Activated CD8-positive, alpha-beta memory T cell treated with anti-CD3 and anti-CD28 coated beads for 1 hour (primary cell): ENCODE measurements around the gene FAM237A.

Source experiments
- DNase-seq, 2 donors: peaks; one replicate each; pipeline ENCODE4 v3.0.0-alpha.2; 2020; ENCODE audit warnings: low read depth in 1 of 2; ENCODE audit errors: extremely low read depth in 1 of 2

The FAM237A gene

DNA sequence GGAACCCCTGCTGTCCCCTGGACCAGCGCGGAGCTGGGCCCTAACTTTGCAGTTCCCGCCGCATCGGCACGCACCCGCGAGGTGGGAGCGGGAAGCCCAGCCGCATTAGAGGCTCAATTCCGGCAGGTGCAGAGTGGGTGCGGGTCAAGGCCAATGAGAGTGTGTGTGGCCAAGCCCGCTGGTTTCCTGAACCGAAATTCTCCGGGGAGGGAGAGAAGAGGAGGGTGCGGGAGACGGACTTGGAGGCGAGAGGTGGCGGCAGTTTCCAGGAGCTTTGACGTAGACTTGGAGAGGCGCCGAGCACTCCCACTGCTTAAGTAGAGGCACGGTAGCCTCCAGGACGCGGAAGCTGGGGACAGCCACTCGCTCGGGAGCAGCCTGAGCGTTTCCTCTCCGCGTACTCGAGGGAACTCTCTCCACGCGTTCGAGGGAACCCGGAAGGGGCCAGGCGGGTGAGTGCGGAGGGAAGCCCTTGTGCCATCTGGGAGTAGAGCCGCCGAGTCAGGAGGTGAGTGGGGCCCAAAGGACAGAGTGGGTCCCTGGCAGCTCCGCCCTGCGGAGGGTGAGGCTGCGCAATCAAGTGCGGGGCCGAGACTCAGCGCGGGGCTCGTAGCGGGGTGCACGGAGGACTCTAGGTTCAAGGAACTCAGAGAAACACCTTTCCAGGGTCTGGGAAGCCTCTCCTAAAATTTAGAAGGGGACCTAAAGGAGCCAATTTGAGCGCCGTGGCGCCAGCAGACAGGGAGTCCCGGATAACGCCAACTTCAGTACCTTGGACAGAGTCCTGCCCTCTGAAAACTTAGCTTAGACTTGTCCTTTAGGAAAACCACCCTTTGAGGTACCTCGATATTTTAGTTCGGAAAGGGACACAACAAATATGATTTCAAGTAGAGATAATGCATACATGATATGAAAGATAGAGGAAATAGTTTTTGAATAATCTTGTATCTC is at the start of gene FAM237A:
Gene FAM237A, plus strand, starts transcription at position 413 of the 951 bp plus-strand sequence. CDS start 1,750 bp downstream, outside the sequence.
- no peak for DNase-seq

DNA sequence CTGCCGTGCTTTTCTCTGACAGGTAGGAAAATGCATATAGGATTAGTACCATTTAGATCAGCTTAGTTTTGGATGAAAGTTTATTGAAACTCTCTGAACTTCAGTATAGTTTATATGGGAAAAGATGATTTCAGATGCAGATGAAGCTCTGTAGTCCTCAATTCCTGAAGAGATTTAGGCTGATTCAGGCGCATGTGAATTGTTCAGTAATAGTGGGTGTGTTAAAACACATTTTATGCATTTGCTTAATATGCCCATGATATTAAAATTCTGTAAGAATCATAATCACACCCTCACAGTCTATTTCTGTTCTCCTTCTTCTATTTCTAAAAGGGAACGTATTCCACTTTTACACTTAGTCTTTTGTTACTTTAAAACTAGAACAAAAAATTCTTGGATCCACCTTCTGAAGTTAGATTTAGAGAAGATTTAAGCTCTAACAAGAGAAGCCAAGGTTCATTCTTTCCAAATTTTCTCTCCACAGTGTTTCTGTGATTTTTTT is 44.5 kb upstream of the FAM237A start:
- DNase-seq, result no peak

DNA sequence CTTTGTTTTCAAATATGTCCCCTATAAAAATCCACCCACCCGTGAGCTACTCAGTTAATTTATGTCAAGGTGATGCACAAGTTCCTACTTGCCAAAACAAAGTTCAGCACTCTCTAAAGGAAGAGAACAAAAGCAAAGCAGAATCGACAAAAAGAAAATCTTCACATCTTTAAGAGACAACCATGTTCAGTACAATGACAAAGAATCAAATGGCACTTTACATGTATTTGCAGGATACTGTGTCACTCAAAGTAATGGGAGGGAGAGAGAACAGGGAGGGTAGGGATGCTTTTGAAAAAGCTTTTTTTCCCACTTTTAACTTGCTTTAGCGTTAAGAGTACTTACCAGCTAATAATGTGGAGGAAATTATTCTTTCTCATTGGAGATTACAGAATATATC is 39.0 kb upstream of the FAM237A start:
- no peak for DNase-seq

DNA sequence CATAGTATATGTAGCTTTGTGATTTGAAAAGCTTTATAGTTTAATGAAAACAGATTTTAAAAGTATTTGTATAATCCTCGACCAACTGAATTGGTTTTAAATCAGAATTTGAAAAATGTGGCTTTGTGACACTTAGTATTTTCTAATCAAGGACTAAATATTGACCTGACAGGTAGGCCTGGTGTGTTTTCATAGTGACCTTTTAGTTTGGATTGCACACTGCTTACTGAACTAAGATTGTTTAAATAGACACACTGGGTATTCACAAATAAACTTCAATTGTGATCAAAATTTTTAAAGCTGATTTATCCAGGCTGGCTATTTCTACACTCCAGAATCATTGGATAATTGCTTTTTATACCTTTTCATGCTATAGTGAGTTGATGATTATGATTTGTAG is 31.8 kb upstream of the FAM237A start:
- no peak for DNase-seq

DNA sequence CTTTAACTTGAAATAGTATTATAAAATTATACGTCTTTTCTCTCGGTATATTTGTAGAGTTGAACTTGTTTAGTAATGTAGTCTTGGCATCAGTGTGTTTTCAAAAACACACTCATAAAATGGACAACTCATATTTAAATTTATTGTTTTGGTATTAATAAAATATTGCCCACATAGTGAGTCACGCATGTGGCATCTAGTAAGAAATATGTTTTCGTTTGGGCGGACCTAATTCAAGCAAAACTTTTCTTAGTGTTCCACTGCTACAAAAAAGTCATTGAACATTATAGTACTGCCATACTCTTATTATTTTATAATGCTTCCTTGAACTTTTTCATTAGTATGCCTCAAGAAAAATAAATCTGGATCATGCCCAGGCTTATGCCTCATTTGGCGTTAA is 31.1 kb upstream of the FAM237A start:
- DNase-seq, result no peak

DNA sequence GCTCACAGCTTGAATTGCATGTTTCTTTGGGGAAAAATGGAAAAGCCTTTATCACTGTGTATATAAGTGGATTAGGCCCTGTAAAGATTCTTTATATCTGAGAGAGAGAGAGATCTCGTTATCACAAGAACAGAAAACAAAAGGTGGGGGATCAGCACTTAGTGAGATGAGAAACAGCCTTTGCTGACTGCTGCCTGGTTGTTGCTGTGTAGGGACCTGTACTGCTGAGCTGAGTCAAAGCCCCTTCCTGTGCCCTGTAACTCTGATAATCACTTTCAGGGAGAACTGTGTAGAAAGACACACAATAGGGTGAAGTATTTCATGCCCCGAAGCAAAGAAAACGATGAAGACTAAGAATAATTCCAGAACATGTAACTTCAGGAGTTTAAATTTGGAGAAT is 30.6 kb upstream of the FAM237A start:
- no peak for DNase-seq

DNA sequence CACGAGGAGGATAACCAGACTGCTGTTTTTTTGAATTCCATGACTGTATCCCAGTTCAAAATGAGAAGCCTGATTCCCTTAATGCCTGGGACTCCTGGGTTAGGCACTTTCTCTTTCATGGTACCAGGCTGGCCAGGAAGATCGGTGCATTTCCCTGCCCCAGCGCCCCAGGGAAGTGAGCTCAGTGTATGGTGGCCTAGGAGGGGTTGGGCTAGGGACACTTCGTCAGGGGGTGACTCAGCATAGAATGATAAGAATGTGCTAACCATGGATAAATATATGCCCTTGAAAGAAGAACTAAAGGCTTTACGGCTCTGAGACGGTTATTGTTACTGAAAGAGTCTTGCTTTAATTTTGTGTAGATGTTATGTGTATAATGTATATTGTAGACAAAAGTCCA is 27.5 kb upstream of the FAM237A start:
- DNase-seq, result no peak

DNA sequence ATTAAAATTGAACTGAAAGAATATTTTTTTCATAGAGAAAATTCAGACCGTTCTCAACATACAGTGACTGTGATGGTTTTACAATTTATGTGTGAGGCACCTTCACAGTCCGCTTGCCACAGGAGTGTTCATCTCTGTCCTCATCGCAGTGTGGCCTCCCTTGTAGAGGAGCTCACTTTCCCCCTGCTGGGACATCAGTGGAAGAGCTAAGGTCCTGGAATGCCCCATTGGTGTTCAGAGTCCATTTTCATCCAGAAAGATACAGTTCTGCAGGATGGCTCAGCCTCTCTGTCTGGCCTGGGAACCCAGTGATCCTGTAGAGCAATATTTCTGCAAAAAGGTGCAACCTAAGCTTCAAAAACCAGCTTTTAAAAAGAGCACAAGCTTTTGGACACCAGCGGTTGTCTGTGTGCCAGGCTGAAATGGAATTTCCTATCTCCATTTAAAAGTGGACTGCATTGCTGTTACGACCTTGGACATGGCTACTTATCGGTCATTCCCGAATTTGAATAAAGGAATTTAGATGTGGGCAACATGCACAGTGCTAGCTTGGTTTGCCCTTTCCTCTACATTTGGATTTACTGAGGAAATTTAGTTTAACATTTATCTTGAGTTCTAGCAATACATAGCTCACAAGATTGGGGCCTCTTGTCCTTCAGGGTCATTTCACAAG is 26.7 kb upstream of the FAM237A start:
- DNase-seq, result no peak

DNA sequence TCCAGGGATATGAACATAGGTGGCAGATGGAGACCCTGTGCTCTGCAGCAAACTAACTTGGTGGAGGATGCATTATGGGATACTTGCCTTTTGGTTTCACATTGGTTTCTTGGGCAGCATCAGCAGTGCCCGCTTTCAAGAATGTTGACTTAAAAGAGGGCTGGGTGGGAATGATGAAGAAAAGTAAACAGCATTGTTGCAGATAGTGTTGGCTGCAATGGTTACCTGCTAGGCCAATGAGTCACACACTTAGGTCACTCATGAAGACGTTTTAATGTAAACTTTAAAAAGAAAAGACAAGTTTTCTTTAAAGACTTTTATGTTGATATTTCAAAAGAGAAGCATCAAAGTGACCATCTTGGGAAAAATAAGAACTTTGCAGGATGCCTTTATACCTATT is 26.1 kb upstream of the FAM237A start:
- DNase-seq, result no peak

DNA sequence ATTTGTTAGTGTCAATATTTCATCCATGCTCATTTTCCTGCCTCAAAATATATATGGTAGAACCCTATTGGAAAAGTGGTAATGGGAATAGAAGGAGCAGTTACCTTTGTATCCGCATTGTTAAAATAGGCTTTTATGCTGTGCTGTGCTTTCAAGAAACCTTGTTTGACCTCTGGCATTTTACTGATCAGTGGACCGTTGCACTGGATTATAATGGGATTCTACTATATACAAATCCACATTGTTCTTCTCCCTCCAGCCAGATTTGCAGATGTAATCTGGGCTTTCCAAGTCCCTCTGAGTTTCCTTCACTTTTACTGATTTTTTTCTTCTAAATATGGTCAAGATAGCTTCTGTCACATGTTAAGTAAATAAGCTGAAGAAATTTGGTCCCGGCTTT is 23.3 kb upstream of the FAM237A start:
- DNase-seq, result no peak

DNA sequence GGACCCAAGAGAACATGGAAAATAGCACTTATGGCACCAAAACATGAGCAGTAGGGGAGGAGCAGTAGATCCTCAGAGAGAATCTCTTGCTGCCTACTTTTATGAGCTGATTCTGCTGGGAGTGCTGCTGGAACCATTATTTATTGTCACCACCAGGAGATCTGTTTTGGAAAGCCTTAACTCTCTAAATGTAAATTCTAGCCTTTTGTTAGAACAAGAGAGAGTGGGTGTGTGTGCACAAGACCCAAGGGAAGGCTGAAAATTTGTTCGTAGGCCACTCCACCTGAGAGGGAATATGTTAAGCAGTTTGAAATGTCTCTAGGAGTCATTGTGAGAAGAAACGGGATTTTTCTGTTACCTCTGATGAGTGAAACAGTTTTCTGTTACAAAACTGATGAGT is 16.2 kb upstream of the FAM237A start:
- no peak for DNase-seq

DNA sequence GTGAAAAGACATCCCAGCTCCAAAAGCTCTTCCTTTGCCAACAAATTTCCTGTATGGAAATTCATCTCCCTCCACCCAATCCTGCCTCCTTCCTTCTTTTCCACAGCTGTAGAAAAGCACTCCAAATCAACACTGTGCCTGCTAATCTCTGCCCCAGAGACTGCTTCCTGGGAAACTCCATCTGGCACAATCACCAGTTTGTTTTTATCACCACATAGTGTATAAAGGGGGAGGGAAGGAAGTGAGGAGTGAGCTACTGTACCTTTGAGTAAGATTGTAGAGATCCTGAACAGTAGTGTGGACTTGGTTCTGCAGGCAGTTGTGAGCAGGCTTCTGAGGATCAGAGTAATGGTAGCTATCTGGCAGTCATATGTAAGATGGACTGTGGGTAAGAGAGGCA is 14.7 kb upstream of the FAM237A start:
- no peak for DNase-seq

DNA sequence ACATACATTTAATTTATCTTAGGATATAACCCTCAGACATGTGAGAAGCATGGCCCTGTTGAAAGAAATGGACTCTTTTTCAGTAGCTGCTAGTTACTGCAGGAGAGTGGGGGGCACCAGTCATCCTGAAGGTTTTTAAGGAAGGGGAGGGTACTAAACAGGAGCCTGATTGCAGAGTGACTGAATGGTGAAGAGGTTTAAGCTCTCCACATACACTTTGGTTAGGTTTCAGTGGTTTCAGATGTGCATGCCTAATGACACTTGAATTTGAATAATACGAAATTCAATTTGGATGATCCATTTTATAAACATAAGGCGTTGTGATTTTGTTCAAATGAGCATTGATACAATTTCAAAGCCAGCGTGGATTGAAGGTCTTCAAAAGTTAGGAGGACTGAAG is 10.9 kb upstream of the FAM237A start:
- DNase-seq, result no peak

DNA sequence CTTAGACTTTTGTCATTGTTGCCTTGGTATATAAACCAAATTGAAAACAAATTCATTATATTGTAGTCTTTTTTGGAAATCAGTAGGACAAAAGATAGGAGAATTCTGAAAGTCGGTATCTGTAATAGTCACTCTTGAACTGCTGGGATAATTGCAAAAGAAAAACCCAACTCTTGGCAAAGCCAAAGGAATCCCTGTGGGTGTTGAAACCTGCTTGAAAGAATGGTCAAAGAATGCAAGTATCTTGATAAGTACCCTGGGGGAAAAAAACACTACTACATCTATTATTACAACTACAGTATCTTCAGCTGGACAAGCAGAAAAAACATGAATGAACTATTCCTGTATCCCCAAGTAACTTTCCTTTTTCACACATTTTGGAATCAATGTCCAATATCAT is 7.3 kb upstream of the FAM237A start:
- DNase-seq, result no peak

DNA sequence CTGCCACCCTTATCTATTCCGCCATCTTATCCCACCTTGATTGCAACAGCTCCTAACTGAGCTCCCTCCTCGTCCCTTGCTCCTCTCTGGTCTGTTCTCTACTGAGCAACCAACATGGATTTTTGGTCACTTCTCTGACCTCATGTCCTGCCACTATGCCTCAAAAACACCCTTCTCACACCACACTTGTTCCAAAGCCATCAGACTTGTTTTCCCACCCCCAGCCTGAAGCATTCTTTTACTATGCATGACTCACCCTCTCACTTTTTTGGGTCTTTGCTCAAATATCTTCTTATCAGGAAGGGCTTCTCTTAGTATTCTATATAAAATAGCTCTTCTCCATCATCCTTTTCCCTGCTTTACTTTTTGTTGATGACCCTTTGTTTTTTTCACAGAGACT is 2.7 kb upstream of the FAM237A start:
- DNase-seq, result no peak

DNA sequence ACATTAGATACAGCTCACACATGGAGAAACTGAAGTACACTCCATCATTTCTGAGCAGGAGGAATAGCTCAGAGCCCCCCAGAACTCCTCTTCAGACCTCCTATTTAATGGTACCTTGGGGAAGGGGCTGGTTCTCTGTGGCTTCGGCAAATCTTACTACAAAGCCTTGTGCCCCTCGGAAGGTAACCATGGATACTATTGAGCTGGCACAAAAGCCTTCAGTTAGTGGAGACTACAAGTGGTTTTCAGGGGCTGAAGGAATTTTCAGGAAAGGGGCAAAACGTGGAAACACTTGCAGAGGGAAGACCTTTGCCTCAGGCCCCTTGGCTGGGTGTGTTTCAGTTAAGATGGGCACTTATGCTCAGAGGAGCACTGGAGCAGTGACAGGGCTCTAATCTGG is 1.1 kb upstream of the FAM237A start:
- DNase-seq, result no peak

DNA sequence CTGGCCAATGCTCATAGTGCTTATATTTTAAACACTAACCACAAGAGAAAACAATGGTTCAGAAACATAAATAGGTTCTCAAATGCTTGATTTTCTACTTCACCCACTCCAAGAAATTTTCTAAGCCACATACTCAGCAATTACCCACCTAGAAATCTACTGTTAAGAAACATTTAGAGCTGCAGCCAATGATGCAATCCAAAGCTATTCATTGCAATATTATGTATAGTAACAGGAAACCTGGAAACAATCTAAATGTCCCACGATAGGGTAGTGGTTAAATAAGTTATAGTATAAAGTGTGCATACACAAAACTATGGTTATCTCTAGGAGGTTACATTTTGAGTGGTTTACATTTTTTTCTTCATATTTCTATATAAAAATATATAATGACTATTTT is 5.7 kb downstream of the FAM237A start:
- DNase-seq, result no peak

DNA sequence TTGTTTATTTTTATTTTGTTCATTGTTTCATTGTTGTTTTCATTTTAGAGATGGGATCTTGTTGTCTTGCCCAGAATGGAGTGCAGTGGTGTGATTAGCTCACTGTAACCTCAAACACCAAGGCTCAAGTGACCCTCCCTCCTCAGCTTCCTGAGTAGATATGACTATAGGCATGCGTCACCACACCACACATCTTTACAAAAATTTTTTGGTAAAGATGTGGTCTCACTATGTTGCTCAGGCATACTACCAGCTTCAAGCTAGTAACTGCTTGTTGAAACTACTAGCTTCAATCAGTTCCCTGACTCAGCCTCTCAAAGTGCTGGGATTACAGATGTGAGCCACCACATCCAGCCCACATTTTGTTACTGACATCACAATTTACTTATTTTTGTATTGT is 14.8 kb downstream of the FAM237A start:
- no peak for DNase-seq

DNA sequence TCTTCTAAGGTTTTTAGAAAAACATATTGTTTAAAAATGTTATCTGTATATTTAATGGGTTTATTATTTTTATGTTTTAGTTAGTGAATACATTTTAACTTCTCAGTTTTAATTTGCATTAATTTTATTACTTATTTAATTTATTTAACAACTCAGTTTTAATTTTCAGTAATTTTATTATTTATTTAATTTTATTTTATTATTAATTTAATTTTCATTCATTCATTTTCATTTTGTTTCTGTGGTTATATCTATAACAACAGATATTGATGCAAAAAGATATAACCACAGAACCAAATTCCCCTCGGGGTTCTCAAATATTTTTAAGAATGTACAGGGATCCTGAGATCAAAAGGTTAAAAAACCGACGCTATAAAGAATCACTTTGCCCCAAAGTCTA is 23.0 kb downstream of the FAM237A start:
- no peak for DNase-seq

DNA sequence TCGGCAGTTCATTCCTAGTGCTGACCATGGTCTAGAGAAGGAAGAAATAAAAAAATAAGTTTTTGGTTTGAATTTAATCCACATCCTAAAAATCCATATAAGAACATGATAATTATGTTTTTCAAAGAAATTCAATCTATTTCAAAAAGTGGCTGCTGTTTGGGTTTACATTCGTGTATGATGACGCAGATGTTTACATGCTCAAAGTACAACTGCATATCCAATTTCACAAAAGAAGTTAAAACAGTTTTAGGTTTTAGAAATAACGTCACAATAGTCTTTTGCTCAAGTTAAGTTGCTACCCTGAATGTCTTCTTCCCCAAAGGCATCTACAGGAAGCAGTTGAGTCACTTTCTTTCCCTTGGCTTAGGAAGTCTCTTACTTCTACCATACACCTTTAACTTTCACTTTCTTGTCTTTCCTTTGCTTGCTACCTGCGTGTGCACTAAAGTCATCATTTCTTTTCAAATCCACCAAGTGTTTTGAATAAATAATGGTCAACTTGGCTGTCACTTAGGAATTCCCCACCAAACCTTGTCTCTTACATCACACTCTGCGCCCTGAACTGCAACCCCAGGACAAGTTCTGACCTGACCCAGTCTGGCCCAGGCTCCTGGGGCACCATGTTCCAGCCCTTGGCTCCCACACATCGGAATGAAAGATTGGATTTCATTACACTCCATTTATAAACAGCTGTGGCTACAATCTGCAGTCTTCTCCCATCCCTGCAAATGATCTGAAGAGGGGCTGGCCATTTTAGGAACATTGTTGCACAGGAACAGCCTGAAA is 28.4 kb downstream of the FAM237A start:
- DNase-seq, result no peak

DNA sequence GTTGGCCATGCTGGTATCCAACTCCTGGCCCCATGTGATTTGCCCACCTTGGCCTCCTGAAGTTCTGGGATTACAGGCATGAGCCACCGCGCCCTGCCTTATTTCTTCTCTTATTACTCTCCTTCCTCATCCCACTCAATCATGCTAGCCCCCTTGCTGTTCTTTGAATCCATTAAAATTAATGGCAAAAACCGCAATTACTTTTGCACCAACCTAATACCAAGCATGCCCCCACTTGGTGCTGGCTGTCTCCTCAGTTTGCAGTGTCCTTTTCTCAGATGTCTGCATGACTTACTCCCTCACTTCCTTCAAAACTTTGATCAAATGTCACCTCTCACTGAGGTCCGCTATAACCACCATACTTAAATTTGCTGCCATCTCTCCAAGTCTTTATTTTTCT is 41.3 kb downstream of the FAM237A start:
- DNase-seq, result no peak
